Measurements from ENCODE around the gene ARL6IP5. TPM values are rescaled to one million over a fixed set of nuclear protein-coding genes. Genes with fewer than 3 reads are reported as not detected.

The ARL6IP5 gene
- polyA plus RNA-seq, 3 donors: 69.3 to 458 (median 430) TPM

DNA sequence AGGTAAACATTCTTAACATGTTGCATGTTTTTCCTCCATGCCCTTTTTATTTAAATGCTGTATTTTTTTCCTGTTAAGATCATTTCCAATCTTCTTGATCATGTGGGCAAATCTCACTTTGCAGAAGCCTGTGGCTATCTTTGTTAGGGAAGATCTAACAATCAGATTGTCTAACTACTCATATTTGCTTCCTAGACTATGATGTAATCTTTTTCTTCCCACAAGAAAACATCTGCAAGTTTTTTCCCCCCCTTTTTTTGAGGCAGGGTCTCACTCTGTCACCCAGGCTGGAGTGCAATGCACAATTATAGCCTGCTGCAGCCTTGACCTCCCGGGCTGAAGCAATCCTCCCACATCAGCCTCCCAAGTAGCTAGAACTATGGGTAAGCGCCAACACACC is 52.7 kb downstream of the ARL6IP5 start:
- H3K4me1 ChIP-seq (ENCODE audit: control insufficient read depth in 1 of 2, insufficient read depth in 2 of 2, low read length in 2 of 2): no peaks in the 10 kb centered on the region
- peaks cover 0 to 5% (median 3%) of the 10 kb centered on the region in 7 donors for H3K9me3 Mint-ChIP-seq
- H4K20me1 ChIP-seq (ENCODE audit: insufficient read depth, low read length): no peaks in the 10 kb centered on the region
- H3K79me2 ChIP-seq (ENCODE audit: insufficient read depth, low read length): no peaks in the 10 kb centered on the region
- intact Hi-C loops (cut with micrococcal nuclease): no loop called here
- H3K27me3 ChIP-seq (ENCODE audit: control insufficient read depth in 2 of 2, insufficient read depth in 2 of 2, low read length in 2 of 2): no peaks in the 10 kb centered on the region
- 100% methylated on average over 1 of the region's 2 CpGs for WGBS (ENCODE audit: insufficient coverage)
- H3K4me3 Mint-ChIP-seq: no peak overlapping the region
- H3K9ac ChIP-seq (ENCODE audit: insufficient read depth, low read length, poor library complexity, severe bottlenecking): no peak overlapping the region
- no peaks in the 10 kb centered on the region for H3K36me3 ChIP-seq (replicated peaks in 1 of 2; ENCODE audit: control insufficient read depth in 1 of 2, insufficient read depth in 2 of 2, low read length in 2 of 2)
- H3K27ac ChIP-seq (ENCODE audit: low read depth in 1 of 2, low read length in 2 of 2): no peak overlapping the region
- H3K4me2 ChIP-seq (replicated peaks; ENCODE audit: extremely low read depth, low read length, poor library complexity, severe bottlenecking): no peak overlapping the region
- no peaks in the 10 kb centered on the region for H3K4me1 Mint-ChIP-seq
- no peak overlapping the region for H3K4me3 ChIP-seq (replicated peaks in 1 of 3; ENCODE audit: low read depth in 2 of 3, low read length in 3 of 3)
- H2AFZ ChIP-seq (ENCODE audit: insufficient read depth, low read depth, low read length, poor library complexity, severe bottlenecking): no peak overlapping the region
- H3K27ac Mint-ChIP-seq: peak overlapping the region in 1 of 7 donors; percentile 30
- TF ChIP-seq, protein P1, sequence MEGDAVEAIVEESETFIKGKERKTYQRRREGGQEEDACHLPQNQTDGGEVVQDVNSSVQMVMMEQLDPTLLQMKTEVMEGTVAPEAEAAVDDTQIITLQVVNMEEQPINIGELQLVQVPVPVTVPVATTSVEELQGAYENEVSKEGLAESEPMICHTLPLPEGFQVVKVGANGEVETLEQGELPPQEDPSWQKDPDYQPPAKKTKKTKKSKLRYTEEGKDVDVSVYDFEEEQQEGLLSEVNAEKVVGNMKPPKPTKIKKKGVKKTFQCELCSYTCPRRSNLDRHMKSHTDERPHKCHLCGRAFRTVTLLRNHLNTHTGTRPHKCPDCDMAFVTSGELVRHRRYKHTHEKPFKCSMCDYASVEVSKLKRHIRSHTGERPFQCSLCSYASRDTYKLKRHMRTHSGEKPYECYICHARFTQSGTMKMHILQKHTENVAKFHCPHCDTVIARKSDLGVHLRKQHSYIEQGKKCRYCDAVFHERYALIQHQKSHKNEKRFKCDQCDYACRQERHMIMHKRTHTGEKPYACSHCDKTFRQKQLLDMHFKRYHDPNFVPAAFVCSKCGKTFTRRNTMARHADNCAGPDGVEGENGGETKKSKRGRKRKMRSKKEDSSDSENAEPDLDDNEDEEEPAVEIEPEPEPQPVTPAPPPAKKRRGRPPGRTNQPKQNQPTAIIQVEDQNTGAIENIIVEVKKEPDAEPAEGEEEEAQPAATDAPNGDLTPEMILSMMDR (IDR thresholded peaks at IDR 0.05): no peak
- DNase-seq: no peak
- H3K9me3 ChIP-seq (replicated peaks in 1 of 2; ENCODE audit: control insufficient read depth in 1 of 2, insufficient read depth in 1 of 2, low read length in 2 of 2): peaks cover 0 to 4% of the 10 kb centered on the region in 2 donors
- H3K36me3 Mint-ChIP-seq: no peaks in the 10 kb centered on the region
- H3K27me3 Mint-ChIP-seq (ENCODE audit: low read depth in 3 of 3): peaks cover 3 to 5% (median 3%) of the 10 kb centered on the region in 3 donors

DNA sequence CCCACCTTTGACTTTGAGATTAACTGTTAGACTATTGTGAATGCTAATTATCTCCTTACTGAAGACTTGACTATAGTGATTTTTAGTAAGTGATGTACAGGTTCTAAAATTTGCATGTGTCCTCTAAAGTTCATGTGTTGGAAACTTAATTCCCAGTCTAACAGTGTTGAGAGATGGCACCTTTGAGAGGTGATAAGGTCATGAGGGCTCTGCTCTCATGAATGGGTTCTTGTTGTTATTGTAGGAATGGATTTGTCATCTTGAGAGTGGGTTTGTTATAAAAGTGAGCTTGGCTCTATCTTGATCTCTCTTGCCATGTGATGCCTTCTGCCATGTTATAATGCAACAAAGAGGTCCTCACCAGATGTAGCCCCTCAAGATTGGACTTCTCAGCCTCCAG is 56.6 kb downstream of the ARL6IP5 start:
- H4K20me1 ChIP-seq (ENCODE audit: insufficient read depth, low read length): no peaks in the 10 kb centered on the region
- H3K27me3 Mint-ChIP-seq (ENCODE audit: low read depth in 3 of 3): peaks cover 3 to 6% (median 3%) of the 10 kb centered on the region in 3 donors
- H2AFZ ChIP-seq (ENCODE audit: insufficient read depth, low read depth, low read length, poor library complexity, severe bottlenecking): no peak overlapping the region
- no peaks in the 10 kb centered on the region for H3K4me1 ChIP-seq (ENCODE audit: control insufficient read depth in 1 of 2, insufficient read depth in 2 of 2, low read length in 2 of 2)
- H3K4me1 Mint-ChIP-seq: peaks cover 5% of the 10 kb centered on the region
- H3K4me3 Mint-ChIP-seq: no peak overlapping the region
- no peak overlapping the region for H3K4me3 ChIP-seq (replicated peaks in 1 of 3; ENCODE audit: low read depth in 2 of 3, low read length in 3 of 3)
- H3K27ac ChIP-seq (ENCODE audit: low read depth in 1 of 2, low read length in 2 of 2): no peak overlapping the region
- no peak overlapping the region for H3K27ac Mint-ChIP-seq
- no peaks in the 10 kb centered on the region for H3K79me2 ChIP-seq (ENCODE audit: insufficient read depth, low read length)
- H3K27me3 ChIP-seq (ENCODE audit: control insufficient read depth in 2 of 2, insufficient read depth in 2 of 2, low read length in 2 of 2): no peaks in the 10 kb centered on the region
- H3K9me3 ChIP-seq (replicated peaks in 1 of 2; ENCODE audit: control insufficient read depth in 1 of 2, insufficient read depth in 1 of 2, low read length in 2 of 2): no peaks in the 10 kb centered on the region
- intact Hi-C loops (cut with micrococcal nuclease): no loop called here
- H3K4me2 ChIP-seq (replicated peaks; ENCODE audit: extremely low read depth, low read length, poor library complexity, severe bottlenecking): no peak overlapping the region
- no peak for DNase-seq
- H3K9ac ChIP-seq (ENCODE audit: insufficient read depth, low read length, poor library complexity, severe bottlenecking): no peak overlapping the region
- TF ChIP-seq, protein P1 (IDR thresholded peaks at IDR 0.05): no peak
- H3K36me3 ChIP-seq (replicated peaks in 1 of 2; ENCODE audit: control insufficient read depth in 1 of 2, insufficient read depth in 2 of 2, low read length in 2 of 2): no peaks in the 10 kb centered on the region
- H3K36me3 Mint-ChIP-seq: no peaks in the 10 kb centered on the region
- H3K9me3 Mint-ChIP-seq: no peaks in the 10 kb centered on the region
